ENCODE results near the gene CHST11. TPM values are rescaled to one million over a fixed set of nuclear protein-coding genes. Genes with fewer than 3 reads are reported as not detected.
A peak's percentile ranks its signal among the peaks of the same experiment; 100 is the strongest.

CHST11 gene
- total and polyA plus RNA-seq, 7 donors, result 0.60 to 22.8 (median 10.0) TPM

GRCh38 chr12:104682790-104683279 is 226.1 kb downstream of the CHST11 start:
- H3K27ac ChIP-seq, result peak overlapping the region in 1 of 4 donors; percentile 34

DNA sequence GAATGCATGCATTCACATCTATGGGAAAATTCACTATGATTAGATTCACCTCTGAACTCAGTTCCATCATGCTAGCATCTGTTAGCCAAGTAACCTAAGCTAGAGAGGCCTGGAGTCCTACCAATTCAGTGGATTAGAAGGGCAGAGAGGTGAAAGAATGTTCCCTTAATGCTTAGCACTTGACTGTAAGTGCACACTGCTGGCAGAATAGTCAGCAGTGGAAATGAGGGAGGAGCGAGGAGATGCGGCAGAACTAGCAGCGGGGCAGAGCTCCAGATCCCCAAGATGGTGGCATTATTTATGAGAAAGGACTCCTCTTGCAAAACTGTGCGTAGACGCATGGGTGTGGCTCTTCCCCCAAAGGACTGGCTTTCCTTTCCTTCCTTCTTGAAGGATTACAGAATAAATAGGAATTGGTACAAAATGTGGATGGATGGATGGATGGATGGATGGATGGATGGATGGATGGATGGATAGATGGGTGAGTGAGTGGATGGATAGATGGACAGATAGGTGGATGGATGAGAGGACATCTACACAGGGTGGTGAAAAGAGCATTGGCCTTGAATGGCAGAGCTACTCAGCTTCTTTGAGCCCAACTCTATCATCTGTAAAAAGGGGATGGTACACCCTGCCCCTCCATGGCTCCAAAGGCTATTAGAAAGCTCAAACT is 227.2 kb downstream of the CHST11 start:
- Histone ChIP-seq H3K4me3 (no peak overlapping the region), H3K27me3 (no peaks in the 10 kb centered on the region), H3K36me3 (no peaks in the 10 kb centered on the region), H3K9me3 (no peaks in the 10 kb centered on the region), H3K27ac (peak overlapping the region in 1 of 4 donors; percentile 34), H3K4me1 (peaks cover 0 to 46% (median 28%) of the 10 kb centered on the region in 4 donors)
- TF ChIP-seq EP300 (IDR thresholded peaks at IDR 0.05) (no peak), POLR2A (IDR thresholded peaks at IDR 0.05) (no peak), POLR2AphosphoS5 (IDR thresholded peaks at IDR 0.05) (no peak), CTCF (IDR thresholded peaks at IDR 0.05) (no peak)
- intact Hi-C loops (cut with DNase I), result no loop called here
- 68 to 84% methylated on average over 5 of the region's 5 CpGs for WGBS, 2 donors
- no peak for DNase-seq

More at GRCh38 chr12:104682790-104683279, 226.1 kb downstream of the CHST11 start:
- no peaks in the 10 kb centered on the region for H3K9me3 ChIP-seq
- no peaks in the 10 kb centered on the region for H3K36me3 ChIP-seq
- intact Hi-C loops (cut with DNase I), result no loop called here
- H3K4me1 ChIP-seq, result peaks cover 0 to 46% (median 28%) of the 10 kb centered on the region in 4 donors
- WGBS, 2 donors, result 52 to 79% methylated on average over 7 of the region's 7 CpGs
- no peak for TF ChIP-seq POLR2A (IDR thresholded peaks at IDR 0.05)
- TF ChIP-seq EP300 (IDR thresholded peaks at IDR 0.05), result no peak
- TF ChIP-seq CTCF (IDR thresholded peaks at IDR 0.05), result no peak
- no peak for TF ChIP-seq POLR2AphosphoS5 (IDR thresholded peaks at IDR 0.05)
- no peaks in the 10 kb centered on the region for H3K27me3 ChIP-seq
- no peak overlapping the region for H3K4me3 ChIP-seq
- DNase-seq, result no peak

- peak in 3 of 4 donors; percentile 21 to 57 (median 56) for TF ChIP-seq POLR2AphosphoS5 (IDR thresholded peaks at IDR 0.05)
- no peak for TF ChIP-seq POLR2A (IDR thresholded peaks at IDR 0.05)
- no peak for TF ChIP-seq CTCF (IDR thresholded peaks at IDR 0.05)
- Histone ChIP-seq H3K4me1 (peaks cover 0 to 46% (median 28%) of the 10 kb centered on the region in 4 donors), H3K9me3 (no peaks in the 10 kb centered on the region), H3K4me3 (no peak overlapping the region), H3K27ac (peak overlapping the region in 1 of 4 donors; percentile 0), H3K27me3 (no peaks in the 10 kb centered on the region), H3K36me3 (no peaks in the 10 kb centered on the region)
- WGBS, 2 donors, result 63 to 91% methylated on average over 1 of the region's 1 CpG
- no peak for DNase-seq
- intact Hi-C loops (cut with DNase I), result no loop called here
Observed at GRCh38 chr12:104684884-104685283, 228.1 kb downstream of the CHST11 start.

DNA sequence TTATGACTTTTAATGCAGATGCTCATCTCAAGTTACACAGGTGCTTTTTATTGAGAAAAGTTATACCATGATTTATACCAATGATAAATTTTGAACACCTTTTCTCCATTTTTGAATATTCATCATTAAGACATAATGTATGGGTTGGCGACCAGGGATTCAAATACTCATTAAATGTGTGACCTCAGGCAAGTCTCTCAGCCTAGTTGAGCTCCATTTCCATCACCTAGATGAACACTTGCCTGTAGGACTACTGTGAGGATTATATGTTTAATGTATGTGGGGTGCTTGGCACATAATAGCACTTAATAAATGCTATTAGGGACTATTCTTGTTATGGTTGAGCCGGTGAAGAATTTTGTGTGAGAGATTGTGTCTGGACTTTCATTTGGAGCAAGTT is 228.6 kb downstream of the CHST11 start:
- no peak overlapping the region for H3K27ac ChIP-seq
- TF ChIP-seq POLR2AphosphoS5 (IDR thresholded peaks at IDR 0.05) (no peak), EP300 (IDR thresholded peaks at IDR 0.05) (no peak), CTCF (IDR thresholded peaks at IDR 0.05) (no peak), POLR2A (IDR thresholded peaks at IDR 0.05) (no peak)

More for the DNA sequence above, 228.6 kb downstream of the CHST11 start:
- DNase-seq, result no peak
- WGBS, 2 donors, result 82 to 92% methylated on average over 2 of the region's 2 CpGs
- peaks cover 0 to 46% (median 28%) of the 10 kb centered on the region in 4 donors for H3K4me1 ChIP-seq
- no peaks in the 10 kb centered on the region for H3K36me3 ChIP-seq
- H3K9me3 ChIP-seq, result no peaks in the 10 kb centered on the region
- intact Hi-C loops (cut with DNase I), result no loop called here
- no peaks in the 10 kb centered on the region for H3K27me3 ChIP-seq
- no peak overlapping the region for H3K4me3 ChIP-seq

Data from sigmoid colon (tissue), 7 donors.